ENCODE results near the gene CATSPERZ. TPM values are rescaled to one million over a fixed set of nuclear protein-coding genes. Genes with fewer than 3 reads are reported as not detected.

Gene CATSPERZ
- total RNA-seq, 2 donors from 2014 or later: 1.4 TPM; not detected in 1

DNA sequence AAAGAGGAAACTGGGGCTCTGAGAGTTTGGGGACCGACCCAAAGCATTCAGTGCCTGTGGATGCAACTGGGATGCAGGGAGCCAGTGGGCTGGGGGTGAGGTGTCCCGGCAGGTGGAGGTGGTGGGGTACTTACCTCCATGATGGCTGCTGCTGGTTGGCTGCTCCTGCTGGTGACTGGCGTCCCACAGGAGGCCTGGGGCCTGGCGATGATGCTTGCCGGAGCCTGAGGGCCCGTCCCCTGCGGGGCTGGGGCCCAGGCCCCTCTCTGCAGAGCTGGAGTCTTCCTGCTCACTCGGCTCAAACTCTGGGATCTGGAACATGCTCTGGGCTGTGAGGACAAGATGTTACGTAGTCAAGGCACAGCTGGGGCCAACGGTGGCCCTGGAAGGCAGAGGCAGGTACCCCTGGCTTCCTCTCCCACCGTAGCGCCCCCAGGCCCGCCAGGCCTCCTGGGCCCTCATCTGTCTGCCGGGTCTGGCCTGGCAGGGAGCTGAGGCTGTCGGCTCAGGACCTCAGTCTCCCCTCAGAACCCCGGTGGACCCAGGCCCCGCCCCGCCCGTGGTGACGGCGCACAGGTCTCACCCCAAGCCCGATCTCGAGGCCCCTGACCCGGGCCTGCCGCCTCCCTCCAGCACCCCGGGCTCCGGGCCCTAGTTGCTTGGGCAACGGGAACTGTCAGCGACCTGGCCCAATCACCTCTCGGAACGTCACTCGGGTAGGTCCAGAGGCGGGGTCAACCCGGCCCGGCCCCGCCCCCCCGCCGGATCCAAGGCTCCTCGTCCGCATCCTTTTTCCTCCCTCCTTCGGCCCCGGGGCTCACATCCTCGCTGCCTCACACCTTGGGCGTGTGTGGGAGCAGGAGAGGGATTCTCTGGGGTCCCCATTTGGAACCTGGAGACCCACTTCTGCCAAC, 15.9 kb upstream of the CATSPERZ start, which contains the start of gene BAD:
BAD (minus strand) TSS at position 618 of the 914 bp plus-strand sequence; CDS start at position 321, 297 bp downstream.
- DNase-seq (ENCODE audit: low spot score): peak; percentile 98
- intact Hi-C loops (cut with DNase I): no loop called here

DNA sequence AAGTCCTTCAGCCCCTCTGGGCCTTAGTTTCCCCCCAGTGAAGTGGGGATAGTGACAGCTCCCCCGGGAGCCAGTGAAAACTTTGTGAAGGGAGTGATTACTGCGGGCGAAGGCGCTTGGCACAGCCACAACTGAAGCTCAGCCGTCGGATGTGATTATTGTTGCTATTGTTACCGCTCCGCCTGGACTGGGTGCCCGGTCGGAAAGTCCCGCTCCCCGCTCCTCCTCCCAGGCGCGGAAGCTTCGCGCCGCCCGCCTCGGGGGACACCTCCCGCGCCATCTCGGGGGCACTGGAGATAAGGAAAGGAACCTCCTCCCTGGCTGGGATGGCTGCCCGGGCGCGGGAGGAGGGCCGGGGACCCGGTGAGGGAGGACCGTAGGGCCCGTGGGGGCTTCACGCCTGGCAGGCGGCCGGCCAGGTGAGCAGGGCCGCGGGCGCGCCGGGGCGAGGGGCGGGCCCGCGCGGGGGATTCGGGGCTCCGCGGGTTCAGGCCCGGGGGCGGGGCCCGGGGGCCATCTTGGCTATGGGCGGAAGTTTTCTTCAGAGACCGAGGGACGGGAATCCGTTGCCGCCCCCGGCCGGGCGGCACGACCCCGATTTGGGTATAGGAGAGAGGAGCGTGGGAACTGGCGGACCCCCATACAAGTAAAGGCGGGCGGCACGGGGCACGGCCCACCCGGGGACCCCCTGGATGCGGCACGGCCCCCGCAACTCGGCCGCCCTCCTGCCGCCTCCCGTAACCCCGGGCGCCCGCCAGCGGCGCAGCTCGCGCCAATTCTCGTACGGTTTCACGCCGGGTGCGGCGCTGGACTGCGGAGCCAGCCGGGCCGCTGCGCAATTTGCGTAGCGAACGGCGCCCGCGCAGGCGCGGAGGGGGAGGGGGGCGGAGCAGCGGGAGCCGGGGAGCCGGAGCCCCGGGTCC, 14.9 kb upstream of the CATSPERZ start, which contains the start of gene GPR137:
GPR137 (plus strand) TSS at position 887 of the 923 bp plus-strand sequence. CDS start 677 bp downstream, outside the sequence.
- peak; percentile 96 for DNase-seq (ENCODE audit: low spot score)
- intact Hi-C loops (cut with DNase I): no loop called here

DNA sequence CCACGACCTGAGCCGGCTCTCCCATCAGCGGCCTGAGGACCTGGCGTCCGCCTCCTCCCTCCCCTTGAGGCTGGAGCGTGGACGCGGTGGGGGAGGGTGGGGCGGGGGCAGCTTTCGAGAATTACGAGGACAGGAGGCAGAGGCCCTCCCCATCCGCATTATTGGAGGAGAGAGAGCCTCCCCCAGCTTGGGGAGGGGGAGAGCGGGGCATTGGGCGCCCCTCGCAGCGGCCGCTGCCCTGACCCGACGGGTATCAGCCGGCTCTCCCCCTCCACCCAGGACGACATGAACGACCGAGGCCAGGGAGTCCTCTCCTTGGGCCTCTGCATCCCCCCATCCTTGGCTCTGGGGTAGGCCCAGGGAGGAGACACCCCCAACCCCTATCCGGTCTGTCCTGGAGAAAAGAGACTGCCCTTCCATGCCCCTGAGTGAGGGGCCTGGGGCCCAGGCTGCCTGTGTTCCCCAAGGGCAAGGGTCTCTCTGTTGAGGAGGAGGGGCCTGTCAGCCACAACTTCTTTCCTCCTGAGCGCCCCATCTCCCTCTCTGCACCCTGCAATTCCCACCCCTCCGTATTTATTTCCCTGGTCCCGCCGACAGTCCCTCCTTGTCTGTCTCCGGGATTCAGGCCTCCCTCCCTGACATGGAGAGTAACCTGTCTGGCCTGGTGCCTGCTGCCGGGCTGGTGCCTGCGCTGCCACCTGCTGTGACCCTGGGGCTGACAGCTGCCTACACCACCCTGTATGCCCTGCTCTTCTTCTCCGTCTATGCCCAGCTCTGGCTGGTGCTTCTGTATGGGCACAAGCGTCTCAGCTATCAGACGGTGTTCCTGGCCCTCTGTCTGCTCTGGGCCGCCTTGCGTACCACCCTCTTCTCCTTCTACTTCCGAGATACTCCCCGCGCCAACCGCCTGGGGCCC, 14.0 kb upstream of the CATSPERZ start:
- intact Hi-C loops (cut with DNase I): no loop called here
- DNase-seq (ENCODE audit: low spot score): peak; percentile 75

DNA sequence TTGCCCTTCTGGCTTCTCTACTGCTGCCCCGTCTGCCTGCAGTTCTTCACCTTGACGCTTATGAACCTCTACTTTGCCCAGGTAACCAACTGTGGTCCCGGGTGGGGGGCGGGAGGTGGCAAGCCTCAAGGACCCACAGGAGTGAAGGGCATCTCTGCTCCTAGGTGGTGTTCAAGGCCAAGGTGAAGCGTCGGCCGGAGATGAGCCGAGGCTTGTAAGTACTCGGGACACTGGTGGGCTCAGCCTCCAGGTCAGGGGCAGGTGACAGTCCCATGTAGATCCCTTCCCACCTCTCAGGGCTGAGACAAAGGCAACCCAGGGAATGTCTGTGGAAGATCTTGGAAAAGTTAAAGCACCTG, 13.4 kb upstream of the CATSPERZ start:
- no peak for DNase-seq (ENCODE audit: low spot score)
- intact Hi-C loops (cut with DNase I): no loop called here

DNA sequence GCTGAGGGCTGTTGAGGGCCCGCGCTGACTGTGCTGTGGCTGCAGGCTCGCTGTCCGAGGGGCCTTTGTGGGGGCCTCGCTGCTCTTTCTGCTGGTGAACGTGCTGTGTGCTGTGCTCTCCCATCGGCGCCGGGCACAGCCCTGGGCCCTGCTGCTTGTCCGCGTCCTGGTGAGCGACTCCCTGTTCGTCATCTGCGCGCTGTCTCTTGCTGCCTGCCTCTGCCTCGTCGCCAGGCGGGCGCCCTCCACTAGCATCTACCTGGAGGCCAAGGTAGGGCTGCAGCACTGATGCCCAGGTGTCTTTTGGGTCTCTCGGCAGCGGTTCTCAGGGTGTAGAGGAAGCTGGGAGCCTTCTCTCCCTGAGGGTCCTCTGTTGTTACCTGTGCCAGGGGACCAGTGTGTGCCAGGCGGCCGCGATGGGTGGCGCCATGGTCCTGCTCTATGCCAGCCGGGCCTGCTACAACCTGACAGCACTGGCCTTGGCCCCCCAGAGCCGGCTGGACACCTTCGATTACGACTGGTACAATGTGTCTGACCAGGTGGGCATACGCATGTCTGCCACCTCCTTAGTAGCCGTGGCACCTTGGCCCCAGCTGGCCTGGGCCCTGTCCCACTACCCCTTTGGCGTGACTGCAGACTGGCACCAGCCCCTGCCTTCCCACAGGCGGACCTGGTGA, 12.3 kb upstream of the CATSPERZ start:
- DNase-seq (ENCODE audit: low spot score): peak; percentile 79
- intact Hi-C loops (cut with DNase I): no loop called here

DNA sequence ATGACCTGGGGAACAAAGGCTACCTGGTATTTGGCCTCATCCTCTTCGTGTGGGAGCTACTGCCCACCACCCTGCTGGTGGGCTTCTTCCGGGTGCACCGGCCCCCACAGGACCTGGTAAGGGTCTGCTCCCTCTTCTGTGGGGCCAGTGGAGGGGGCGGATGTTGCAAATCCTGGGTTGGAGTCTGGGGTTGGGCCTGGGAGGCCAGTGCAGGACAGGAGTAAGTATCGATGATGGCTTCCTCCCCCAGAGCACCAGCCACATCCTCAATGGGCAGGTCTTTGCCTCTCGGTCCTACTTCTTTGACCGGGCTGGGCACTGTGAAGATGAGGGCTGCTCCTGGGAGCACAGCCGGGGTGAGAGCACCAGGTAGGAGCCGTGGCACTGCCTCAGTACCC, 11.8 kb upstream of the CATSPERZ start:
- intact Hi-C loops (cut with DNase I): no loop called here
- peak; percentile 46 for DNase-seq (ENCODE audit: low spot score)

DNA sequence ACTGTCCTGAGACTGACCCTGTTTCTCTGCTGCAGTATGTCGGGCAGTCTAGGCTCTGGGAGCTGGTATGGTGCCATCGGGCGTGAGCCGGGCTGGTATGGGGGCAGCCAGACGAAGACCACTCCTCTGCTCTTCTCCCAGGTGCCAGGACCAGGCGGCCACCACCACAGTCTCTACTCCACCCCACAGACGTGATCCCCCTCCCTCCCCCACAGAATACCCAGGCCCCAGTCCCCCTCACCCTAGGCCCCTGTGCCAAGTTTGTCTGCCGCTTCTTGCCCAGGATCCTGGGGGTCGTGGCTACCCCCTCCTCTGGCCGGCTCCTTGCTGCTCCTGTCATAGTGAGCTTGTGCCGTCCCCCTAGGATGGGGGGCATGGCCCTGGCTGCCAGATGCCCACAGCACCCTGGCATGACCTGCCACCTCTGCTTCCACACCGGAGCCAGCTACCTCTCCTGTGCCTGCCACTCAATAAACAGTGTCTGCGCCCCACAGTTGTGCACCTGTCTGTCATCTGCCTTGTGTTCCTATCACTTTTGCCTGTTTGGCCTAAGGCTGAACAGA, 11.1 kb upstream of the CATSPERZ start:
- intact Hi-C loops (cut with DNase I): no loop called here
- DNase-seq (ENCODE audit: low spot score): peak; percentile 72

DNA sequence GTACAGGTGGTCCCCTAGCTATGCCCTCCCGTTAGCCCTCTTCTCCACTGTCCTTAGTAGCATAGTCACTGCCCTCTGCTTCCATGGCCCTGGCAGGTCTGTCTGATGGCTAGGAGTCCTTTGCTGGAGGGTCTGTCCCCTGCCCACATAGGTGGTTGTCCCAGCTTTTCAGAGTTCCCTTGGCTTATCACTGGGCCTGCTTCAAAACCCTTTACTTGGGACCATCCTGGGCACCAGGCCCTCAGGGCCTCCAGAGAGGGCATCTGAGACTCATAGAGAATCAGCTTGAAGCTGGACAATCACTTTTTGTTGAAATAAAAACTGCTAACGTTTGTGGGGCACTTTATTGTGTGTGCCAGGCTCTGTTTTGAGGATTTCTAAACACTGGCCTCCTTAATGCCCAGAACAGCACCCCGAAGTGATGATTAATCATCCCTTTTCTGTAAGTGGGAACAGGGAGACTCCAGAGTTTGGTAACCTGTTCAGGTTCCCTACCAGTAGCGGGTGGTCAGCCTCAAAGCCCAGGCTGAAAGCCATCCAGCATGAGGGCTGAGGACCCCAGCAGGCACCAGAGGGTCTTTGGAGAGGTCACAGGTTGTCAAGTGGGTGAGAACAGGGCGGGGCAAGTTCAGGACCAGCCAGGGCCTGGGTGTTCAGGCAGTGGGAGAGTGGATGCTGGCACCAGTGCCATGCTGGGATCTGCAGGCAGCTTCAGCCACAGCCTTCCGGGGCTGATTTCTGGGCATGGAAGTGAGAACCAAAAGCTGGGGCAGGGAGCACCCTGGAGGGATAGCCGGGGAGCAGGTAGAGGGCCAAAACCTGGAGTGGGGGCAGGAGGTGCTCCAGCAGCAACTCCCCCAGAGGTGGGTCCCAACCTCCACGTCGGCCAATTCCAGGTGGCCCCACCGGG, 9.6 kb upstream of the CATSPERZ start:
- intact Hi-C loops (cut with DNase I): loop anchor here in 1 of 2 donors (10.0 kb wide), 1 partner anchor 86 kb away; the partner anchor contains the start of gene FERMT3
- DNase-seq (ENCODE audit: low spot score): peak; percentile 73

DNA sequence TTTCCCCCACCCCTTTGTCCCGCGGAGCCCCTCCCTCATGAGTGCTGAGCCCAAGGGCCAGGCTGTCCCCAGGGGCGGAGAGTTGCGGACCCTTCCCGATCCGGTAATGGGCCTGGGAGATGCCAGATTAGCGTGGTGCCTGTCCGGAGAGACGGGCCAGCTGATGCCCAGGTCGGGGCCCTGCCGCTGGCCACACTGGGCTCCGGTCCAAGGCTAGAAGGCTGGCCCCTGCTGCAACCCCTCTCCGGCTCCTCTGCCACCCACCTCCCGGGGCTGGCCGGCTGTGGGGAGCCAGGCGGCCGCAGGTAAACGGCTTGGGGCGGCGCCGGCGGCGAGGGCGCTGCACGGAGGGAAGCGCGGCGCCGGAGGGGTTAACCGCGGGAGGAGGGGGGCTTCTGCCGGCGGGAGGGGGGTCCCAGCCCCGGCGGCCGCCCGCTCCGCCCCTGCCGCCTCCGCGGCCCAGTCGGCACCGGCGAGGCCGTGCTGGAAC, 8.9 kb upstream of the CATSPERZ start, which contains the start of gene KCNK4:
KCNK4 (plus strand) TSS at position 41 of the 490 bp plus-strand sequence. CDS start 1,717 bp downstream, outside the sequence.
- intact Hi-C loops (cut with DNase I): loop anchor here in 1 of 2 donors (10.0 kb wide), 1 partner anchor 87 kb away; the partner anchor contains the start of gene FERMT3
- peak; percentile 77 for DNase-seq (ENCODE audit: low spot score)

DNA sequence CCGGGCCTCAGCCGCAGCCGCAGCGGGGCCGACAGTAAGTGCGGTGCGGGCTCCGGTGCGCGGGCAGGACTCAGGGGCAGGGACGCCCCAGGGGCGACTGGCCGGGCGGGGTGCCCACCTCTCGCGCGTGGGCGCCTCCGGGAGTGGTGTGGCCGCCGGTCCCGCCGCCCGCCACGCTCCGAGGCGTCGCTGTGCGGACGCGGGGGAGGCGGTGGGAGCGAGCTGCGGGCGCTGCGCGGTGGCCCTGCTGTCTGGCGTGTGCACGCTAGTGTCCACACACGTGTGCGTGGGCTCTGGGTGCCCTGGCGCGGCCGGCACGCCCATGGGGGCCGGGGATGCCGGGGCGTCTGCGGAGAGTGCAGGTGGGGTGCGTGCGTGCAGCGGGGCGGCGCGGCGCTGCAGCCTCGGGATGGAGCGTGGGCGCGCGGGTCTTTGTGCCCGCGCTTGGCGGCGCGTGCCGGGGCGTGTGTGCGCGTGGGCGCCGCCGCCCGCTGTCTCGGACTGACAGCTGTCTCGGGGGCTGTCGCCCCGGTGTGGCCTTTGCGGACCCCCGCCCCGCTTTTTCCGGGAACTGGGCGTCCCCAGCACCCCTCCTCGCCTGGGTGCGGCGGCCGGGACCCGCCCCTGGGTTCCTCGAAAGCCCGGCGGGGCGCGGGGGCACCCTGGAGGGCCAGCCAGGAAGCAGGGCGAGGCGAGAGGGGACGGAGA, 8.3 kb upstream of the CATSPERZ start:
- intact Hi-C loops (cut with DNase I): loop anchor here in 1 of 2 donors (10.0 kb wide), 1 partner anchor 87 kb away; the partner anchor contains the start of gene FERMT3
- no peak for DNase-seq (ENCODE audit: low spot score)

DNA sequence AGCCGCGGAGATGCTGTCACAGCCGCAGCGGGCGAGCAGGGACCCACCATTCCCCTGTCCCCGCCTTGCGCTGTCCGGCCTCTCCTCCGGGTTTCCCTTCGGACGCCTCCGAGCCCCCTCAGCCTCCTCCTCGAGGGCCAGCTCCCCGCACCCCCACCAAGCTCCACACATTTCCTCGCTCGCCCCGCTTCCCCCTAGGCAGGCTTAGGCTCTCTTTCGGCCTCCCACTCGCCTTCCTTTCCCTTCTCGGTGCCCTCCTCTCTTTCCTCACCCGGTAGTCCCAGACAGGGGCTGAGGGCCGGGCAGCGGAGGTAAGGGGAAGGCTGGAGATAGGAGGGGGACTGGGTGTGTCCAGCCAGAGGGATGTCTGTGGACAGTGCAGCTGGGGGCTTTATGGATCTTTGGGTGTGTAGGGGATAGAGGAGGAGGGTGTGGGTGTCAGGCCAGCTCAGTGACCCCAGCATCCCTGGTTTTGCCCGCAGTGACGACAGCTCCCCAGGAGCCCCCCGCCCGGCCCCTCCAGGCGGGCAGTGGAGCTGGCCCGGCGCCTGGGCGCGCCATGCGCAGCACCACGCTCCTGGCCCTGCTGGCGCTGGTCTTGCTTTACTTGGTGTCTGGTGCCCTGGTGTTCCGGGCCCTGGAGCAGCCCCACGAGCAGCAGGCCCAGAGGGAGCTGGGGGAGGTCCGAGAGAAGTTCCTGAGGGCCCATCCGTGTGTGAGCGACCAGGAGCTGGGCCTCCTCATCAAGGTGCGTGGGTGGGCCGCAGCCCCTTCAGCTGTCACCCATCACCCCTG, 7.5 kb upstream of the CATSPERZ start:
- DNase-seq (ENCODE audit: low spot score): no peak
- intact Hi-C loops (cut with DNase I): loop anchor here in 1 of 2 donors (10.0 kb wide), 1 partner anchor 88 kb away; the partner anchor contains the start of gene FERMT3

DNA sequence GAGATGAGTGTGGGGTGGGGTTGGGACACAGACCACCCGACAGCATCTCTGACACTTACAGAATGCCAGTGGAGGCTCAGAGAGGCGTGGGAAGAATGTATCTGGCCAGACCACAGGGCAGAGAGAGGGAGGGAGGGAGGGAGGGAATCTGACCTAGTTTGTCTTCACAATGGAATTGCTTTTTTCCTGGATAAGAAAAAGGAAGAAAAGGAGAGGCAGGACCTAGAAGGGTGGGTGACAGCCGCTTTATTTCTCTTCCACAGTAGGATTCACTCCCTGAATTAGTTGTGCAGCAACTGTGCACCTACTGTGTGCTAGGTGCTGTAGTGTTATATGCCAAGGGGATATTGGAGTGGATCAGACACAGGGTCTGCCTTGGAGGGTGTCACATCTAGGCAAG, 5.4 kb upstream of the CATSPERZ start:
- no peak for DNase-seq (ENCODE audit: low spot score)
- intact Hi-C loops (cut with DNase I): loop anchor here in 1 of 2 donors (10.0 kb wide), 1 partner anchor 90 kb away; the partner anchor contains the start of gene FERMT3

DNA sequence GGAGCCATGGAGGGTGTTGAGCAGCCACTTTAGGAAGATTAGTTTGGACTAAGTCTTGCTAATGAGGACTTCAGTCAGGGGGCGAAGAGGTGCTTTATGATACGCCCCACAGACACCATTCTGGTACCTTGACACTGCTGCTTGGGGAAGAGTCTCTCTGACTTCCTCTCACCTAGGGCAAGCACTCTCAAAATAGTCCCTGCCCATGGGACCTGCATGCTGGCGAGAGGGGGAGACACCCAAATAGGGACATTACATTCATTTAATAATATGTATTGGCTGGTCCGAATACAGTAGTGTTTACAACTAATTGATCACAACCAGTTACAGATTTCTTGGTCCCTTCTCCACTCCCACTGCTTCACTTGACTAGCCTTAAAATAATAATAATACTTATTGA, 4.4 kb upstream of the CATSPERZ start:
- no peak for DNase-seq (ENCODE audit: low spot score)
- intact Hi-C loops (cut with DNase I): loop anchor here in 1 of 2 donors (10.0 kb wide), 1 partner anchor 91 kb away; the partner anchor contains the start of gene FERMT3

DNA sequence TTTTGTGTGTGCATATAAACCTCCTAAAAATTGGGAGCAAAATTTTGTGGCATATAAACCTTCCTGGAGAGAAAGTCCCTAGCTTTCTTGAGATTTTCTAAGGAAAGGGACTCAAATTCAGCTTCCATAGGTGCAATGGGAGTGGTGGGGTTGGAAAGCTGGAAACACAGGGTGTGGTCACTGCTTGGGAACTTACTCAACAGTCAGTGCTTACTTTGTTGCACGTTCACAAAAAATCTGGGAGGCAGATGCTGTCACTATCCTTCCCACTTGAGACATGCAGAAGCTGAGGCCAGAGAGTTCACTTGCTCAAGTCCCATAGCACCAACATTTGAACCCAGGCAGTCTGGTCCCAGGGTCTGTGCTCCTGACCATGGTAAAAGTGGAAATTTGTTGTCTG, 3.9 kb upstream of the CATSPERZ start:
- DNase-seq (ENCODE audit: low spot score): no peak
- intact Hi-C loops (cut with DNase I): loop anchor here in 1 of 2 donors (10.0 kb wide), 1 partner anchor 91 kb away; the partner anchor contains the start of gene FERMT3

Measured in posterior vena cava (tissue), 2 donors.